Stomach (tissue), 9 donors: ENCODE measurements around the gene PRM3. TPM values are rescaled to one million over a fixed set of nuclear protein-coding genes. Genes with fewer than 3 reads are reported as not detected.
A peak's percentile ranks its signal among the peaks of the same experiment; 100 is the strongest.

Experiments
- DNase-seq, 2 donors: peaks; one replicate each; pipeline versions ENCODE4 v3.0.0 to v3.0.0-alpha.2; 2013 to 2019
- H3K27ac ChIP-seq, 5 donors: fragments of 200-600 bp in 4 of 5; sonication (generic) in 4 of 5; one replicate each; pipeline ENCODE4 v1.5.1; 2013 to 2019; ENCODE audit warnings: mild to moderate bottlenecking in 1 of 5, moderate library complexity in 1 of 5
- H3K27me3 ChIP-seq, 3 donors: fragments of 200-600 bp; sonication (generic); one replicate each; pipeline ENCODE4 v1.5.1; 2017 to 2019; ENCODE audit warnings: mixed run types in 1 of 3
- H3K36me3 ChIP-seq, 4 donors: fragments of 200-600 bp; sonication (generic); 1 replicate in 3 of 4; 2 replicates in 1 of 4; pipeline ENCODE4 v1.5.1; 2016 to 2019
- H3K4me1 ChIP-seq, 4 donors: fragments of 200-600 bp; sonication (generic); one replicate each; pipeline ENCODE4 v1.5.1; 2016 to 2019
- H3K4me3 ChIP-seq, 4 donors: fragments of 200-600 bp; sonication (generic) in 3 of 4; one replicate each; pipeline ENCODE4 v1.5.1; 2016 to 2019; ENCODE audit warnings: mild to moderate bottlenecking in 1 of 4
- H3K9me3 ChIP-seq, 4 donors: fragments of 200-600 bp; sonication (generic); one replicate each; pipeline ENCODE4 v1.5.1; 2016 to 2019
- CTCF ChIP-seq, 7 experiments: fragments of 450-650 bp in 4 of 7; fragments of 200-600 bp in 3 of 7; sonication (generic) in 3 of 7; IDR thresholded peaks; one replicate each; pipeline ENCODE4 v1.5.1; 2016 to 2019; ENCODE audit warnings: antibody characterized with exemption in 7 of 7, control low read depth in 2 of 7, mild to moderate bottlenecking in 1 of 7
- EP300 ChIP-seq: sonication (generic); formaldehyde crosslinking; IDR thresholded peaks from one replicate; pipeline ENCODE4 v1.6.1; 2017; ENCODE audit warnings: antibody characterized with exemption
- POLR2A ChIP-seq, 4 donors: fragments of 450-650 bp; IDR thresholded peaks; one replicate each; pipeline ENCODE4 v1.6.1; 2016; ENCODE audit warnings: antibody characterized with exemption in 4 of 4, control low read depth in 2 of 4, mild to moderate bottlenecking in 1 of 4, moderate library complexity in 1 of 4
- POLR2AphosphoS5 ChIP-seq, 3 donors: sonication (generic); formaldehyde crosslinking; IDR thresholded peaks; one replicate each; pipeline ENCODE4 v1.6.1; 2016; ENCODE audit warnings: antibody characterized with exemption in 3 of 3
- WGBS, 5 donors: extraction: QIAGEN DNeasy Blood & Tissue Kit in 3 of 5; methylation state at CpG; one replicate each; pipeline versions ENCODE4 v1.1.5 to v1.1.7; 2013 to 2018; 5-methylcytosine and 5-hydroxymethylcytosine counted together
- intact Hi-C: fragments of 100-400 bp; cut with DNase I; formaldehyde crosslinking; loops from one replicate; pipeline ENCODE4 v1.15.1; 2023; ENCODE audit warnings: low total_unique reads
- polyA plus RNA-seq, 3 donors: library from polyadenylated mRNA; stranded (reverse); fragments of 200-250 nt; gene quantifications; one replicate each; pipeline ENCODE4 v1.2.3, GENCODE V29; 2013
- total RNA-seq, 5 donors: library from RNA; depleted of rRNA; stranded (reverse); fragments of >200 nt; gene quantifications; one replicate each; pipeline versions ENCODE4 v1.1.0 to v1.2.3, GENCODE V29; 2014 to 2016
- donor health status: healthy with polysubstance abuse.
- donor health status: Bipolar disorder and iron deficiency.
- donor health status: healthy.

Gene PRM3
- total and polyA plus RNA-seq, 8 donors = not detected

GRCh38 chr16:11235703-11235991 lies 37.8 kb downstream of the PRM3 start:
- H3K4me3 ChIP-seq = no peak overlapping the region
- intact Hi-C loops = no loop called here
- no peaks in the 10 kb centered on the region for H3K9me3 ChIP-seq
- WGBS, 5 donors = 36 to 64% (median 46%) methylated on average over 5 of the region's 5 CpGs
- no peaks in the 10 kb centered on the region for H3K27me3 ChIP-seq
- TF ChIP-seq EP300 (no peak), POLR2AphosphoS5 (IDR thresholded peaks at IDR 0.05) (no peak), CTCF (IDR thresholded peaks at IDR 0.05) (no peak), POLR2A (IDR thresholded peaks at IDR 0.05) (no peak)
- peak; percentile 64 to 78 for DNase-seq
- H3K4me1 ChIP-seq = peaks cover 8 to 25% (median 14%) of the 10 kb centered on the region in 4 donors
- peak overlapping the region in 1 of 5 donors; percentile 14 for H3K27ac ChIP-seq
- H3K36me3 ChIP-seq = no peaks in the 10 kb centered on the region

GRCh38 chr16:11234884-11235702 lies 38.3 kb downstream of the PRM3 start:
- no peaks in the 10 kb centered on the region for H3K27me3 ChIP-seq

GRCh38 chr16:11233727-11234376 lies 39.6 kb downstream of the PRM3 start:
- no peak for DNase-seq
- Histone ChIP-seq H3K27me3 (no peaks in the 10 kb centered on the region), H3K4me1 (peaks cover 8 to 22% (median 10%) of the 10 kb centered on the region in 4 donors), H3K36me3 (no peaks in the 10 kb centered on the region), H3K9me3 (no peaks in the 10 kb centered on the region), H3K27ac (peak overlapping the region; percentile 7 to 77 (median 73)), H3K4me3 (no peak overlapping the region)
- no peak for TF ChIP-seq POLR2AphosphoS5 (IDR thresholded peaks at IDR 0.05)
- no peak for TF ChIP-seq EP300
- no peak for TF ChIP-seq POLR2A (IDR thresholded peaks at IDR 0.05)
- no peak for TF ChIP-seq CTCF (IDR thresholded peaks at IDR 0.05)
- 69 to 85% (median 81%) methylated on average over 8 of the region's 8 CpGs for WGBS, 5 donors
- intact Hi-C loops = no loop called here

More at GRCh38 chr16:11234884-11235702, 38.3 kb downstream of the PRM3 start:
- no peak overlapping the region for H3K4me3 ChIP-seq
- WGBS, 5 donors = 83 to 91% (median 87%) methylated on average over 13 of the region's 13 CpGs
- intact Hi-C loops = no loop called here
- DNase-seq = no peak
- no peaks in the 10 kb centered on the region for H3K9me3 ChIP-seq
- TF ChIP-seq POLR2AphosphoS5 (IDR thresholded peaks at IDR 0.05) (peak in 1 of 3 donors; percentile 12), POLR2A (IDR thresholded peaks at IDR 0.05) (no peak)
- peak overlapping the region in 1 of 5 donors; percentile 14 for H3K27ac ChIP-seq
- H3K4me1 ChIP-seq = peaks cover 8 to 22% (median 10%) of the 10 kb centered on the region in 4 donors
- no peaks in the 10 kb centered on the region for H3K36me3 ChIP-seq

GRCh38 chr16:11232852-11233726 lies 40.3 kb downstream of the PRM3 start:
- intact Hi-C loops = no loop called here
- Histone ChIP-seq H3K36me3 (no peaks in the 10 kb centered on the region), H3K27ac (peak overlapping the region; percentile 67 to 77 (median 73)), H3K9me3 (no peaks in the 10 kb centered on the region), H3K27me3 (no peaks in the 10 kb centered on the region), H3K4me1 (peaks cover 8 to 22% (median 10%) of the 10 kb centered on the region in 4 donors), H3K4me3 (no peak overlapping the region)
- WGBS, 5 donors = 22 to 54% (median 37%) methylated on average over 25 to 35 of the region's 35 CpGs
- peak; percentile 64 to 84 for DNase-seq
- TF ChIP-seq EP300 (no peak), POLR2AphosphoS5 (IDR thresholded peaks at IDR 0.05) (peak in 2 of 3 donors; percentile 33 to 44)

- H3K36me3 ChIP-seq = no peaks in the 10 kb centered on the region
- peaks cover 8 to 22% (median 10%) of the 10 kb centered on the region in 4 donors for H3K4me1 ChIP-seq
- no peak for TF ChIP-seq POLR2AphosphoS5 (IDR thresholded peaks at IDR 0.05)
- no peak for TF ChIP-seq EP300
- no peak for TF ChIP-seq CTCF (IDR thresholded peaks at IDR 0.05)
- TF ChIP-seq POLR2A (IDR thresholded peaks at IDR 0.05) = no peak
- H3K9me3 ChIP-seq = no peaks in the 10 kb centered on the region
- peak overlapping the region in 4 of 5 donors; percentile 67 to 77 (median 74) for H3K27ac ChIP-seq
- H3K4me3 ChIP-seq = no peak overlapping the region
- H3K27me3 ChIP-seq = no peaks in the 10 kb centered on the region
- intact Hi-C loops = no loop called here
- WGBS, 5 donors = 83 to 100% (median 94%) methylated on average over 1 to 2 of the region's 3 CpGs
- no peak for DNase-seq
Measured at GRCh38 chr16:11232302-11232851, 41.1 kb downstream of the PRM3 start.
